Measurements from ENCODE around the gene TRERF1. TPM values are rescaled to one million over a fixed set of nuclear protein-coding genes. Genes with fewer than 3 reads are reported as not detected.

TRERF1 gene
- total RNA-seq, 2 donors from 2014 or later: 3.4 to 5.6 TPM

DNA sequence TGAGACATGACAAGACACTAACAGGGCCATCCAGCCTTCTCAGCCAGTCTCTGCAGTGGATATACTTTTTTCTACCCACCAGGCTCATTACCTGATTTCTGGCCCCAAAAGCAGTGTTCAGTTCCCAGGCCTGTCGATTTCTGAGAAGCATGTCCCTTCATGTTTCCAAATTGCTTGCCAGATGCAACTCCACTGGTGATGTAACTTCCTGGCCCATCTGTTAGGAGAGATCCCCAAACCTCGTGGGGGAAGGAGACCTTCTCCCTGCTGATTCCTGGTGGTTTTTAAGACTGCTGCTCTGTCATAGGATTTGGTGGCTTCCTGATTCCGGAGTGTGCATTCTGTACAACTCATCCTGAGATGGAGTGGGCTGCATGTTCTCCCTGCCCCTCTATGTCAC is 202.4 kb downstream of the TRERF1 start:
- intact Hi-C loops (cut with DNase I): no loop called here
- no peak for DNase-seq (ENCODE audit: low spot score)

GRCh38 chr6:42243046-42243445 is 208.7 kb downstream of the TRERF1 start:
- no peak for DNase-seq (ENCODE audit: low spot score)
- intact Hi-C loops (cut with DNase I): no loop called here

DNA sequence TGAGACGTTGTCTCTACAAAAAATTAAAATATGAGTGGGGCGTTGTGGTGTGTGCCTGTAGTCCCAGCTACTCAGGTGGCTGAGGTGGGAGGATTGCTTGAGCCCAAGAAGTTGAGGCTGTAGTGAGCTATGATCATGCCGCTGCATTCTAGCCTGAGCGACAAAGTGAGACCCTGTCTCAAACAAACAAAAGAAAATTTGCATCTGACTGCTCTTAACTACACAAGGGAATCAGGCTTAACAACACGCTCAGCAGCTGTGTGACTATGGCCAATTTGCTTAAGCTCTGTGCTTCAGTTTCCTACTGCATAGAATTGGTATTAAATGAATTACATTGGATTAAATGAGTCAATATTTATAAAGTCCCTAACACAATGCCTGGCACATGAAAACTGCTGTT is 209.8 kb downstream of the TRERF1 start:
- no peak for DNase-seq (ENCODE audit: low spot score)
- intact Hi-C loops (cut with DNase I): no loop called here

DNA sequence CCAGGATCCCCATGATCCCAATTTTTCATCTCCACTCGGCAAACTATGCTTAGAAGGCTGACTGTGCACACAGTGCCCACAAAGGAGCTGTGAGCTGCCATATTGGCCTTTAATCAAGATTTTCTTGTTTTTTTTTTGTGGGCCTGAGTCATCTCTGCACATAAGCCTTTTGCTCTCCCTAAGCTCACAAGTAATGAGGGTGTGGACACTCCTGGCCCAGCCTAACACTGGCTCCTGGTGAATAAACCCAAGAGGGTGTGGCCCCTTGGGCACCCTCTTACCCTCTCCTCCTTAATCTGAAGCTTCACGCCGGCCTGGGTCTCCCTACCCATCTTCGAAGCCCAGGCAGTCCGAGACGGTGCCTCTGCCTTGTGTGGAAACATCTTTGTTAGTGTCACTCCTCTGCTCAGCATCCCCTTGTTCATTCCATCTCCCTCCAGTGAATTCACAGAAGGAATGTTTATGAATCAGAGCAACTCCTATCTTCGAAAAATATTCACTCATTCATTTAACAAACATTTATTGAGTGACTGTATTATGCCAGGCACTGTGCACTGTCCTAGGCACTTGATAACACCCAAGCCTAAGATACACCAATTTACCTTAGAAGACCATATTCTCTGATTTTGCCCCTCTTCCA is 211.9 kb downstream of the TRERF1 start:
- intact Hi-C loops (cut with DNase I): no loop called here
- no peak for DNase-seq (ENCODE audit: low spot score)

DNA sequence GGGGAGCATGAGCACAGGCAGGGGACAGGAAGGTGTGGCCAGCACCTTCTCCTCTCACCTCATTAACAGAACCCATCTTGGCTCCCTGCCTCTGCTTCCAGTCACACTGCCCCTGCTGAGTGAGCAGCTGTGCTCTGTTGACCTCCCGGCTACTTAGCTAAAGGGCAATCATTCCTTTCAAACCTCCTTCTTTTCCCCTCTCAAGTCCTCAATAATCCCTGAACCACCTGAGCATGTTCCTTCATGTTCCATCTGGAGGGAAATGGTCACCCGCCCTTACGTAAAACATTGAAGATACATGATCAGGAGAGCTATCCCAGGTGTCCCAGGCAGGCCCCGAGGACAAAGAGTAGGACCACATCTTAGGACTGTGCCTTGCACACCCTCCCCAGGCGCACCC is 212.4 kb downstream of the TRERF1 start:
- intact Hi-C loops (cut with DNase I): no loop called here
- DNase-seq (ENCODE audit: low spot score): no peak

DNA sequence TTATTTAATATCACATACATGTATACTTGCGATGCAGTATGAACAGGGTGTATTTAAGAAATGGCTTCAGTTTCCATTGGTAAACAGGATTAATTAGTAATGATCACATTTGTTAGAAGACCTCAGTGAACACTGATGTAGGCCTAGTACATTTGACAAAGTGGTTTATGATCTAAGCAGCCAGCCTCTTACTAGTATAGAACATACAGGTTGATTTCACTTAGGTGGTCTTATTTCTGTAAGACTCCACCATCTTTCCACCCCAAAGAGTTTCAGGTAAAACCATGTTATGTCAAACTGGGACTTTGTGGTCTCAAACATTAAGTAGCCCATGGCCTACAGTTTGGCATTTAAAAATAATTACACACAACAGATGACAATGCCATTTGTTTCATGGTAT is 213.9 kb downstream of the TRERF1 start:
- no peak for DNase-seq (ENCODE audit: low spot score)
- intact Hi-C loops (cut with DNase I): no loop called here

- intact Hi-C loops (cut with DNase I): no loop called here
- DNase-seq (ENCODE audit: low spot score): no peak
Observed at GRCh38 chr6:42236682-42237473, 214.8 kb downstream of the TRERF1 start.

- intact Hi-C loops (cut with DNase I): no loop called here
- DNase-seq (ENCODE audit: low spot score): no peak
Observed at GRCh38 chr6:42236030-42236429, 215.7 kb downstream of the TRERF1 start.

DNA sequence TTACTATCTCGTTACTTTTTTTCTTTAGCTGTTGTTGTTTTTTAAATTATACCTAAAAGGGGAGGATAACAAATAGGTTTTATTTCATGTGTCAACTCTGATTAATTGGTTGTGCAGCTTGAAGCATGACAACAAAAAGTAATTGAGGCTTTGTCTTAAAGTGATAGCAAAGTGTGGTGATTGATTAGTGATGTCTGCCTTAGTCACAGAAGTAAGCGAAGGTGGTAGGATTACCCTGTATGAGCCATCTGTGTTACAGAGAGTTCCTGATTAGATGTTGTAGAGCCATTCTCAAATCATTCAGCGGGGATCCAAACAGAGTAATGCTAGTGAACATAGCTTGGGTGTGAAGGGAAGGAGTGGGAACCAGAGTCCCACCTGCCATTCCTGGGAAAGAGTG is 219.7 kb downstream of the TRERF1 start:
- intact Hi-C loops (cut with DNase I): no loop called here
- no peak for DNase-seq (ENCODE audit: low spot score)

GRCh38 chr6:42230345-42231321 is 221.1 kb downstream of the TRERF1 start:
- intact Hi-C loops (cut with DNase I): no loop called here
- no peak for DNase-seq (ENCODE audit: low spot score)

GRCh38 chr6:42229506-42230119 is 222.1 kb downstream of the TRERF1 start:
- DNase-seq (ENCODE audit: low spot score): no peak
- intact Hi-C loops (cut with DNase I): no loop called here

GRCh38 chr6:42228305-42228704 is 223.4 kb downstream of the TRERF1 start:
- intact Hi-C loops (cut with DNase I): no loop called here
- no peak for DNase-seq (ENCODE audit: low spot score)

DNA sequence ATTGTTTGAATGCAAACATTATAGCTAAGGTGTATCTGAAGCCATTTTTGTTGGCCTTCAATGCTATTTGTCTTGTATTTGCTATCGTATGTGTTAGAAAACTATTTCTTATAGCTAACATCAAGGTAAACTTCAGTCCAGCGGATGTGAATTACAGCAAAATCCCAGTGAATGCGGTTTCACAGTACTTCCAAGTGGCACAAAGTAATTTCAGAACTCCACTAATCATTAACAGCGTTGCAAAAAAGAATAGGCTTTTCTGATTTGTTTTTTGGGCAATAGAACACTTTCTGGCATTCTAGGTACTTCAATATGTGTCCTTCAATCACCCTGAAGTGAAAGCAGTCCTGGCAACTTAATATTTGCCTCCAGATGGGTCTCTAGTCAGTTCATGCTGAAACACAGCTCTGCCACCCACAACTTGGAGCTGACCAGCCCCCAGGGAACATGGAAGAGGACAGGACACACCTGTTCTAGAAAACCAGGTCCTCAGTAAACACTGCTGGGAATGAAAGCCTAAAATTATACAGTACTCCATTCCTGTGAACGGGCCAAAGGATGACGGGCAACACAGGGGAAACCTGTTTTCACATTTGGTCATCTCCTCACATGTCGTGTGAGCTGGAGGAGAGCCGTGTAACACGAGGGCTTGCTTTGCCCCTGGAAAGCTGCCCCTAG is 224.4 kb downstream of the TRERF1 start:
- intact Hi-C loops (cut with DNase I): no loop called here
- no peak for DNase-seq (ENCODE audit: low spot score)

DNA sequence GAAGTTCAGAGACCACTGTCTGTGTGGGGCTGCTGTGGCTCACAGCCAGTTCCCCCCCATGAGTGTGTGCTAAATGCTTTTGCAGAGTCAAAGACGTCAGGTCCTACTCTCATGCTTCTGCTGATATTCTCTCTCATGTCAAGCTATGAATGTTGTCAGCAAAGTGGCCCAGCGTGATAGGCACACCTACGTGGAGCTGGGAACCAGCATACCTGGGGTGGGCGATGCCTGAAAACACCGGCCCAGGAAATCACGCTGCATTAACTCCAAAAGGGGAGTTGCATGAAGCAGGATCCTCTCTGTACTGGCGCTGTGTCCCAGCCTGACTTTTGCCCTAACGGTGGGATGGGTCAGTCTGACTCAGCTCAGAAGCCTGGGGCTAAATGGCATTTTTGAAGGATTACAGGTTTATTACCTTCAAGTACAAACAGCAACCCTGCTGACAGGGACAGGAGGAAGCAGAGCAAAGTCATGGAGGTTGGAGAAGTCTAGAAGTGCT is 225.0 kb downstream of the TRERF1 start:
- intact Hi-C loops (cut with DNase I): no loop called here
- no peak for DNase-seq (ENCODE audit: low spot score)

- intact Hi-C loops (cut with DNase I): no loop called here
- DNase-seq (ENCODE audit: low spot score): no peak
Observed at GRCh38 chr6:42226161-42226611, 225.5 kb downstream of the TRERF1 start.

- intact Hi-C loops (cut with DNase I): no loop called here
- DNase-seq (ENCODE audit: low spot score): no peak
Observed at GRCh38 chr6:42225419-42225818, 226.3 kb downstream of the TRERF1 start.

- intact Hi-C loops (cut with DNase I): no loop called here
- no peak for DNase-seq (ENCODE audit: low spot score)
Observed at GRCh38 chr6:42225029-42225339, 226.7 kb downstream of the TRERF1 start.

GRCh38 chr6:42224222-42225028 is 227.3 kb downstream of the TRERF1 start:
- DNase-seq (ENCODE audit: low spot score): no peak
- intact Hi-C loops (cut with DNase I): no loop called here

Data from posterior vena cava (tissue), 2 donors.